Neuronal stem cell (in vitro differentiated cells): ENCODE results near the gene VGLL3.
"Not testable (repeated sequence)": the region's sequence is repeated elsewhere in the genome, so short reads cannot be mapped to it uniquely, and the experiment has no call there.

Source experiments
- DNase-seq: peaks from one replicate; pipeline ENCODE4 v3.0.0-alpha.2; 2013; ENCODE audit warnings: low spot score
- H2AFZ ChIP-seq: one replicate; pipeline ENCODE4 v1.6.1; 2013; ENCODE audit warnings: mild to moderate bottlenecking, low read length, inconsistent platforms
- H2AK5ac ChIP-seq: 2 replicates; pipeline ENCODE4 v1.6.1; 2013; ENCODE audit warnings: low read depth, mild to moderate bottlenecking, inconsistent platforms, low read length, moderate library complexity, mixed read lengths
- H2BK120ac ChIP-seq: 2 replicates; pipeline ENCODE4 v1.6.1; 2013; ENCODE audit warnings: low read depth, mild to moderate bottlenecking, inconsistent platforms, low read length, moderate library complexity, mixed read lengths
- H2BK12ac ChIP-seq: one replicate; pipeline ENCODE4 v1.6.1; 2013; ENCODE audit warnings: low read length, inconsistent platforms
- H2BK15ac ChIP-seq: 2 replicates; pipeline ENCODE4 v1.6.1; 2013; ENCODE audit warnings: mild to moderate bottlenecking, low read length, inconsistent platforms, mixed read lengths
- H2BK5ac ChIP-seq: one replicate; pipeline ENCODE4 v1.6.1; 2013; ENCODE audit warnings: inconsistent platforms, mild to moderate bottlenecking, low read length, moderate library complexity
- H3K14ac ChIP-seq: one replicate; pipeline ENCODE4 v1.6.1; 2013; ENCODE audit warnings: low read length, inconsistent platforms
- H3K18ac ChIP-seq: 2 replicates; pipeline ENCODE4 v1.6.1; 2013; ENCODE audit warnings: low read length, inconsistent platforms
- H3K23ac ChIP-seq: 2 replicates; pipeline ENCODE4 v1.6.1; 2013; ENCODE audit warnings: low read depth, mild to moderate bottlenecking, mixed read lengths, low read length, inconsistent platforms; ENCODE audit not compliant: poor library complexity
- H3K27ac ChIP-seq: replicated peaks from 3 replicates; pipeline ENCODE4 v1.5.1; 2013; ENCODE audit warnings: low read length, inconsistent platforms
- H3K27me3 ChIP-seq, 3 experiments: 2 replicates each; pipeline ENCODE4 v1.6.1; 2013; ENCODE audit warnings: low read length in 3 of 3, mild to moderate bottlenecking in 2 of 3, inconsistent platforms in 1 of 3, low read depth in 1 of 3, mixed read lengths in 1 of 3, moderate library complexity in 1 of 3; ENCODE audit not compliant: control insufficient read depth in 3 of 3, insufficient read depth in 3 of 3
- H3K36me3 ChIP-seq, 2 donors: replicated peaks in 1 of 2; 2 replicates each; pipeline ENCODE4 v1.6.1; 2013; ENCODE audit warnings: low read length in 2 of 2; ENCODE audit not compliant: control insufficient read depth in 2 of 2, insufficient read depth in 2 of 2
- H3K4ac ChIP-seq: 2 replicates; pipeline ENCODE4 v1.6.1; 2013; ENCODE audit warnings: inconsistent platforms, mild to moderate bottlenecking, low read length, moderate library complexity
- H3K4me1 ChIP-seq, 2 donors: 1 replicate in 1 of 2; 2 replicates in 1 of 2; pipeline ENCODE4 v1.6.1; 2013; ENCODE audit warnings: low read length in 2 of 2, low read depth in 1 of 2; ENCODE audit not compliant: control insufficient read depth in 2 of 2, insufficient read depth in 1 of 2
- H3K4me2 ChIP-seq: one replicate; pipeline ENCODE4 v1.6.1; 2013; ENCODE audit warnings: mild to moderate bottlenecking, low read length, inconsistent platforms; ENCODE audit not compliant: insufficient read depth, poor library complexity, severe bottlenecking
- H3K4me3 ChIP-seq, 2 donors: 2 replicates each; pipeline ENCODE4 v1.5.1; 2013; ENCODE audit warnings: low read length in 2 of 2, mild to moderate bottlenecking in 2 of 2, inconsistent platforms in 1 of 2, moderate library complexity in 1 of 2
- H3K79me1 ChIP-seq: one replicate; pipeline ENCODE4 v1.6.1; 2013; ENCODE audit warnings: low read depth, mild to moderate bottlenecking, inconsistent platforms, low read length, moderate library complexity
- H3K9ac ChIP-seq: one replicate; pipeline ENCODE4 v1.6.1; 2013; ENCODE audit warnings: mild to moderate bottlenecking, low read depth, low read length, inconsistent platforms; ENCODE audit not compliant: poor library complexity
- H3K9me3 ChIP-seq, 2 donors: replicated peaks in 1 of 2; 2 replicates each; pipeline versions ENCODE3 to v1.6.1; 2013; ENCODE audit warnings: low read length in 2 of 2, mild to moderate bottlenecking in 2 of 2, inconsistent platforms in 1 of 2, low read depth in 1 of 2, mixed read lengths in 1 of 2, moderate library complexity in 1 of 2; ENCODE audit not compliant: control insufficient read depth in 2 of 2, insufficient read depth in 1 of 2
- H4K8ac ChIP-seq: one replicate; pipeline ENCODE4 v1.6.1; 2013; ENCODE audit warnings: low read depth, mild to moderate bottlenecking, inconsistent platforms, low read length, moderate library complexity
- H4K91ac ChIP-seq: one replicate; pipeline ENCODE4 v1.6.1; 2013; ENCODE audit warnings: low read length, low read depth, mild to moderate bottlenecking, inconsistent platforms; ENCODE audit not compliant: poor library complexity
- WGBS, 2 donors: extraction: QIAGEN DNeasy Blood & Tissue Kit; methylation state at CpG; one replicate each; pipeline ENCODE4 v1.1.7; 2013; ENCODE audit warnings: missing lambda C conversion rate in 2 of 2, mixed read lengths in 1 of 2; ENCODE audit not compliant: insufficient read length in 2 of 2, insufficient replicate concordance in 1 of 2; ENCODE audit errors: extremely low coverage in 2 of 2; 5-methylcytosine and 5-hydroxymethylcytosine counted together

The VGLL3 gene

DNA sequence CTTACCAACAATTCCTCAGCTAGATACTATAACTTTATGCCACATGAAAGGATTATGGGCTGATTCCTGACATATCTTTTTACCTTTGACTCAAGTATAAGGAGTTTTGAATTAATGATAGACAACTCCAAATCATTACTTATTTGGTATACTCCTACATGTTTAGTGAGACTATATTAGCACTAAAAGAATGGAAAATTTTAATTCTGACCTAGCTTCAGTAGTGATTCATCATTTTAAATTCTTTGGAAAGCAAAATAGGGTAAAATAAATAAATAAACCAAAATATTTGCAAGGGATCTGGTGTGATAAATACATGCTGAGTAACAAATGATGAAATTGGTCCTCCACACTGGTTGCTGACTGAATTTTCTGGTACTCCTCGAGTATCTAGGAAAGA is 42.3 kb upstream of the VGLL3 start:
- Histone ChIP-seq H3K4me1 (no peaks in the 10 kb centered on the region), H3K9ac (no peak overlapping the region), H2BK12ac (no peak overlapping the region), H3K36me3 (no peaks in the 10 kb centered on the region), H3K4me3 (no peak overlapping the region), H3K27ac (no peak overlapping the region), H2BK120ac (no peak overlapping the region), H2AK5ac (no peak overlapping the region), H4K8ac (no peak overlapping the region), H3K23ac (no peak overlapping the region), H3K4me2 (no peak overlapping the region), H3K79me1 (no peaks in the 10 kb centered on the region), H3K14ac (no peak overlapping the region), H2BK5ac (no peak overlapping the region), H3K9me3 (no peaks in the 10 kb centered on the region), H3K27me3 (no peaks in the 10 kb centered on the region), H4K91ac (no peak overlapping the region), H2BK15ac (no peak overlapping the region), H2AFZ (no peak overlapping the region), H3K18ac (no peak overlapping the region), H3K4ac (no peak overlapping the region)
- no CpG with 5 or more reads among the region's 1 CpG for WGBS, 2 donors
- DNase-seq = no peak

DNA sequence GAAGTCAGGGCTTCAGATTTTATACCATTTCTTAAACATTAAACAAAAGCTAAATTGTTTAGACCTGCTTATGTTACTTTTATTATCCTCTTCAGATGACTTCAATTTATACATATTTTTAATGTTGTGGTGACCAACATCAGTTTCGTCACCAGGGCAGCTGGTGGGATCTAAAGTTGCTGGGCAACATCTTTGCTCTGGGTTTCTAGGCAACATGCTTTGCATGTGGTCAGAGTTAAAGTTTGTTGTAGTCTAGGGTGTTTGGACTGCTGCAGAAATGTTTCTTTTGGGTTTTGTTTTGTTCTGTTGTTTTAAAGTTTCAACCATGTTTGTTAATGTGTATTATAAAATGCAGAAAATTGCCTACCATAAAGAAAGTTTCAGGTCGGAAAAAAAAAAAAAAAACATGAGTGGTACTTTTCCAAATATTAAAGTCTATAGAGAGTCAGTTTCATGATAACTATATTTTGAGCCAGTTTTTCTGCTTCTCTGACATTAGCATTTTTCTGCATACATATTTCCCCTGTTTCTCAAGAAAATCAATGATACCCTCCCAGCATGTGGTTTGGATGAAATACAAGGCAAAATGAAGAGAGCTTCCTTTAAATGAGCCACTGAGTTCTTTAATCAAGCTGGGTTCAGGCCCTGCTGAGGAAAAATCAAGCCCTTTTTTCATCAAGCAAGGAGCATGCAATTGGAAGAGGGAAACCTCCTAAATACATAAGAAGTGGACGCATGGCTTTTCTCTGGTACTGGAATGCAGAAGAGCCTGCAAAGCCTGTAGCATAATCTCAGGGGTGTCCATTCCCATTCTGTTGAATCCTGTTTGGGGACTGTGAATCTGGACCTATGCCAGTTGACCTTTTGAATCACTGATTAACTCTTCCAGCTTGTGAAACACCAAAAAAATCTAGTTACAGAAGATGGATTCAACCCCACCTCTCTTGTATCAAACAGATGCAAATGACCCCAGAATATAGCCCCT is 35.0 kb upstream of the VGLL3 start:
- no peaks in the 10 kb centered on the region for H3K27me3 ChIP-seq
- H2AK5ac ChIP-seq = no peak overlapping the region
- no peak overlapping the region for H2BK15ac ChIP-seq
- H3K14ac ChIP-seq = no peak overlapping the region
- H3K9me3 ChIP-seq = no peaks in the 10 kb centered on the region
- no peak overlapping the region for H3K4me2 ChIP-seq
- H2BK12ac ChIP-seq = no peak overlapping the region
- no peak overlapping the region for H4K91ac ChIP-seq
- H3K23ac ChIP-seq = no peak overlapping the region
- no peak overlapping the region for H3K27ac ChIP-seq
- H2BK5ac ChIP-seq = no peak overlapping the region
- no peaks in the 10 kb centered on the region for H3K36me3 ChIP-seq
- no peak overlapping the region for H4K8ac ChIP-seq
- no peaks in the 10 kb centered on the region for H3K79me1 ChIP-seq
- H2AFZ ChIP-seq = no peak overlapping the region
- H3K4ac ChIP-seq = no peak overlapping the region
- no peak overlapping the region for H3K9ac ChIP-seq
- no CpG with 5 or more reads among the region's 3 CpGs for WGBS, 2 donors
- no peak overlapping the region for H3K18ac ChIP-seq
- no peak overlapping the region for H2BK120ac ChIP-seq
- no peaks in the 10 kb centered on the region for H3K4me1 ChIP-seq
- no peak for DNase-seq
- no peak overlapping the region for H3K4me3 ChIP-seq

DNA sequence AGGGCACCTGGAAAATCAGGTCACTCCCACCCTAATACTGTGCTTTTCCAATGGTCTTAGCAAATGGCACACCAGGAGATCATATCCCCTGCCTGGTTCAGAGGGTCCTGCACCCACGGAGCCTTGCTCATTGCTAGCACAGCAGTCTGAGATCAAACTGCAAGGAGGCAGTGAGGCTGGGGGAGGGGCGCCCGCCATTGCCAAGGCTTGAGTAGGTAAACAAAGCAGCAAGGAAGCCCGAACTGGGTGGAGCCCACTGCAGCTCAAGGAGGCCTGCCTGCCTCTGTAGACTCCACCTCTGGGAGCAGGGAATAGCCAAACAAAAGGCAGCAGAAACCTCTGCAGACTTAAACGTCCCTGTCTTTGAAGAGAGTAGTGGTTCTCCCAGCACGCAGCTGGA is 26.4 kb upstream of the VGLL3 start:
- H3K27me3 ChIP-seq, H3K4me1 ChIP-seq, H3K23ac ChIP-seq, H2BK12ac ChIP-seq, H3K4ac ChIP-seq, H3K14ac ChIP-seq, H3K9ac ChIP-seq, H3K27ac ChIP-seq, H4K8ac ChIP-seq, H3K9me3 ChIP-seq, H2BK120ac ChIP-seq, H3K4me2 ChIP-seq, H2BK15ac ChIP-seq, H2AK5ac ChIP-seq, DNase-seq, H2BK5ac ChIP-seq, H3K79me1 ChIP-seq, H3K18ac ChIP-seq, H3K36me3 ChIP-seq, H4K91ac ChIP-seq, H3K4me3 ChIP-seq: not testable (repeated sequence)
- H2AFZ ChIP-seq = peak overlapping the region; percentile 49
- no CpG with 5 or more reads among the region's 6 CpGs for WGBS, 2 donors

DNA sequence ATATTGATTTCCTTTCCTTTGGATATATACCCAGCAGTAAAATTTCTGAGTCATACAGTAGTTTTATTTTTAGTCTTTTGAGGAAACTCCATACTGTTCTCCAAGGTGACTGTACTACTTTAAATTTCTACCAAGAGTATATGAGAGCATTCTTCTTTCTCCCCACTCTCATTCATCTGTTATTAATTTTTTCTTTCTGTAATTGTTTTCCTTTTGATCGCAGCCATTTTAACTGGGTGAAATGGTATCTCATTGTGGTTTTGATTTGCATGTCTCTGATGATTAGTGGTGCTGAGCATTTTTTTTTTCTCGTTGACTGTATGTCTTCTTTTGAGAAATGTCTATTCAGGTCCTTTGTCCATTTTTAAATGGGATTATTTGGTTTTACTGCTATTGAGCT is 18.3 kb upstream of the VGLL3 start:
- Histone ChIP-seq H4K91ac (no peak overlapping the region), H3K27ac (no peak overlapping the region), H3K9ac (no peak overlapping the region), H2BK5ac (no peak overlapping the region), H3K4me2 (no peak overlapping the region), H3K27me3 (no peaks in the 10 kb centered on the region), H2BK12ac (no peak overlapping the region), H2AK5ac (no peak overlapping the region), H2AFZ (no peak overlapping the region), H3K23ac (no peak overlapping the region), H3K18ac (no peak overlapping the region), H2BK15ac (no peak overlapping the region), H3K14ac (no peak overlapping the region), H3K79me1 (no peaks in the 10 kb centered on the region), H3K36me3 (no peaks in the 10 kb centered on the region), H3K9me3 (no peaks in the 10 kb centered on the region), H3K4me1 (no peaks in the 10 kb centered on the region), H4K8ac (no peak overlapping the region), H3K4me3 (no peak overlapping the region), H2BK120ac (no peak overlapping the region), H3K4ac (no peak overlapping the region)
- no CpG with 5 or more reads among the region's 2 CpGs for WGBS, 2 donors
- no peak for DNase-seq
